Adipocyte (in vitro differentiated cells): ENCODE results near the gene NOC2L.
A peak's percentile ranks its signal among the peaks of the same experiment; 100 is the strongest.
"Not testable (repeated sequence)": the region's sequence is repeated elsewhere in the genome, so short reads cannot be mapped to it uniquely, and the experiment has no call there.

Experiments
- DNase-seq: peaks from one replicate; pipeline ENCODE4 v3.0.0-alpha.2; 2015; ENCODE audit warnings: low read depth
- H3K27me3 ChIP-seq: replicated peaks from 2 replicates; pipeline ENCODE4 v1.7.0; 2013; ENCODE audit warnings: mild to moderate bottlenecking, low read length, moderate library complexity; ENCODE audit not compliant: control insufficient read depth, insufficient read depth
- H3K36me3 ChIP-seq: 2 replicates; pipeline ENCODE4 v1.7.0; 2013; ENCODE audit warnings: low read length, mild to moderate bottlenecking, moderate library complexity; ENCODE audit not compliant: control insufficient read depth, insufficient read depth, severe bottlenecking
- H3K4me1 ChIP-seq: 2 replicates; pipeline ENCODE4 v1.7.0; 2013; ENCODE audit warnings: mild to moderate bottlenecking, low read length, moderate library complexity; ENCODE audit not compliant: control insufficient read depth, insufficient read depth
- H3K4me3 ChIP-seq: 2 replicates; pipeline ENCODE4 v1.7.0; 2013; ENCODE audit warnings: mild to moderate bottlenecking, low read length, moderate library complexity
- H3K9ac ChIP-seq: 2 replicates; pipeline ENCODE4 v1.7.0; 2013; ENCODE audit warnings: mild to moderate bottlenecking, low read length, moderate library complexity
- H3K9me3 ChIP-seq: 2 replicates; pipeline ENCODE4 v1.7.0; 2013; ENCODE audit warnings: mild to moderate bottlenecking, low read length, moderate library complexity; ENCODE audit not compliant: control insufficient read depth

The NOC2L gene

DNA sequence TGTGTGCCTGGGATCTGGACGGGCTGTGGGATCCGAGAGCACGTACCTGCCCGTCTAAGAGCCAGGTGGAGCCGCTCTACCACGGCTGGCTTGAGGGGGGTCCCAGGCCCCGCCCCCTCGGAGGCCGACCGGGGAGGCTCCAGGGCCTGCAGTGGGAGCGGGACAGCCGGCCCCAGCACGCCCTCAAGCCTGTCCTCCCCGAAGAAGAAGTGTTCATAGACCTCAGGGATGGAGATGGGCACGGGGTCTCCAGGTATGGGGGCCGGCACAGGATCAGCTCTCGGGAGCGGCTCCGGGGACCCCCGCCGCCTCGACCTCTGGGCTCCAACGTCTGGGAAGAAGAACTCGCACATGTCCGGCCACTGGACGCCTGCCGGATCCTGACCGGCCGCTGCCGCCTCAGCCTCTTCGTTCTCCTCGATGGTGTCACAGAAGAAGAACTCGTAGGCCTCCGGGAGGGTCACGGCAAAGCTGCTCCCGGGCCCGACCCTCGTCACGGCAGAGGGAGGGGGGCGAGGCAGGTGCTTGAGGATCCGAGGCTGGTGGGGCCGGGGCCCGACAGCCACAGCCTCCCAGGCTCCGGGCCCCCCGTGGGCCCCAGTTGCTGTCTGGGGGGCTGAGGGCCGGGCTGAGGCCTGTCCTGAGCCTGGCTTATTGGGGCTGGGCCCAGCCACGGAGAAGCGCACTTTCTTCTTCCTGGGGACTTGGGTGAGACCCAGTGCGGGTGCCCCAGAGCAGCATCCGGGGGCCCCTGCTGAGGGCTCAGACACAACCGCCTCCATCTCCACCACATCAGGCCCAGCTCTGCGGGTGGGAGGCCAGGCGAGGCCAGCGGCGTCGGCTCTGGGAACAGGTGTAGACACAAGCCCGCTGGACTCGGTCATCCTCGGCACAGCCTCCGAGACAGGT is 20.0 kb upstream of the NOC2L start:
- no peak for DNase-seq
- Histone ChIP-seq H3K9me3 (no peaks in the 10 kb centered on the region), H3K4me3 (no peak overlapping the region), H3K27me3 (peaks cover 56% of the 10 kb centered on the region), H3K9ac (no peak overlapping the region), H3K36me3 (no peaks in the 10 kb centered on the region), H3K4me1 (no peaks in the 10 kb centered on the region)

DNA sequence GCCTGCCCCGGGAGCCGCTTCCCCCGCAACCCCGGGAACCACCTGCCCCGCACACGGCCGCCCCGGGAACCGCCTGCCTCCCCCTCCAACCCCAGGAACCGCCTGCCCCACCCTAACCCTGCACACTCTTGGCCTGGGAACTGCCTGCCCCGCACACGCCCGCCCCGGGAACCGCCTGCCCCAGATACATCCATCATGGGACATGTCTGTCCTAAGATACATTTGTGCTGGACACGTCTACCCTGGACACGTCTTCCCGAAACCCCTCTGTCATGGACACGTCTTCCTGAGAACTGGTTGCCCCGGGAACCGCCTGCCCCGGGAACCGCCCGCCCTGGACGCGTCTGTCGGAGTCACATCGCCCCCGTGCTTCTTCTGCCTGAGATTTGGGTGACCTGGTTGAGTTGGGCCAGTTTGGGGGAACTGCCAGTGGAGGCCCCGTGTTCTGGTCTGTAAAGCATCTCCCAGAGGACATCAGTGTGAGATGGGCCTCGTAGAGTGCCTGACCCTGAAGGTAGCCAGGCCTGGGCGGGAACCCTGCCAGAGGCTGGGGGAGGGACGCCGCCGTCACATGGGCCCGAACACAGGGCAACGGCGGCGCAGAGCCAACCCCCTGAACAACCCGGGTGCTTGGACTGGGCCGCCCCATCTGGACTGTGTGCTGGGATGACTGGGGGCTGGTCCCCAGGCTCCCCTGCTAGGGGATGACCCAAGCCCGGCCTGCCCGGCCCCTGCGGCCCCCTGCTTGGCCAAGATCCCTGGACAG is 19.2 kb upstream of the NOC2L start:
- DNase-seq, result no peak
- H3K9ac ChIP-seq, result no peak overlapping the region
- no peaks in the 10 kb centered on the region for H3K9me3 ChIP-seq
- no peaks in the 10 kb centered on the region for H3K4me1 ChIP-seq
- peaks cover 55% of the 10 kb centered on the region for H3K27me3 ChIP-seq
- no peaks in the 10 kb centered on the region for H3K36me3 ChIP-seq
- H3K4me3 ChIP-seq, result no peak overlapping the region

DNA sequence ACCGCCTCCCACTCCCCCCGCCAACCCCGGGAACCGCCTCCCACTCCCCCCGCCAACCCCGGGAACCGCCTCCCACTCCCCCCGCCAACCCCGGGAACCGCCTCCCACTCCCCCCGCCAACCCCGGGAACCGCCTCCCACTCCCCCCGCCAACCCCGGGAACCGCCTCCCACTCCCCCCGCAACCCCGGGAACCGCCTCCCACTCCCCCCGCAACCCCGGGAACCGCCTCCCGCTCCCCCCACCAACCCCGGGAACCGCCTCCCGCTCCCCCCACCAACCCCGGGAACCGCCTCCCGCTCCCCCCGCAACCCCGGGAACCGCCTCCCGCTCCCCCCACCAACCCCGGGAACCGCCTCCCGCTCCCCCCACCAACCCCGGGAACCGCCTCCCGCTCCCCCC is 17.7 kb upstream of the NOC2L start:
- H3K27me3 ChIP-seq, result peaks cover 41% of the 10 kb centered on the region
- H3K9ac ChIP-seq, H3K9me3 ChIP-seq, H3K36me3 ChIP-seq, H3K4me1 ChIP-seq, DNase-seq, H3K4me3 ChIP-seq: not testable (repeated sequence)

DNA sequence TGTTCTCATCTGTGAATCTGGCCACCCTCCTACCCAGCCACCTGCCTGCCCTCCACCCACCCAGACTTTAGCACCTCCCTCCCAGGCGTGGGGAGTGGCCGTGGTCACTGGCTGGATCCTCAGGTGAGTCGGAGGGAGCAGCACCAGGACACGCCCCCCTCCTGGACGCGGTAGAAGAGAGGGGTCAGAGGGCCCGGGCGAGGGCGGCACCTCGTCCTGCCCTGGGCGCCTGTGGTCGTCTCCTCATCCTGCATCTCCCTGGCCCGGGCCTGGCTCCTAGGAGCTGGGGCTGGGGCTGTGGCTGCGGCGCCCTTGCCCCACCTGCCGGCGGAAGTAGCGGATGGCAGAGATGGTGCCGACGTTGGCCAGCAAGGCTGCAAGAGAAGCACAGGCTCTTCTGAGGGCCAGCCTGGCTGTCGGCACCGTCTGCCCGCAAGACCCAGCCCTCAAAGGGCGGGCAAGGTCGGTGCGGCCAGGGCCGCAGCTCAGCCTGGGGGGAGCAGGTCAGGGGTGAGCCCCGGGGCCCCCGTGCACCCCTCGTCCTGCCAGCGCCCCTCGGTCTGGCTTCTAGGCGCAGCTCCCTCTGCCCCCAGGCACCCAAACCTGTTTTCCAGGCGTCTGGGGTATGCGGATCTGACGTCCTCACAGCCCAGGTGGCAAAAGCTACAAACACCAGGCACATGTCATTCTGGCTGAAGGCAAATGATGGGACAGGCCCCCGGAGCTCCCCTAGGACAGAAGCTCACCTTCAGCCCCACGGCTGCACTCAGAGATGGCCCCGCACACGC is 17.0 kb upstream of the NOC2L start:
- H3K9me3 ChIP-seq, result no peaks in the 10 kb centered on the region
- H3K4me1 ChIP-seq, result no peaks in the 10 kb centered on the region
- no peak overlapping the region for H3K4me3 ChIP-seq
- H3K27me3 ChIP-seq, result peaks cover 34% of the 10 kb centered on the region
- DNase-seq, result peak; percentile 80
- no peaks in the 10 kb centered on the region for H3K36me3 ChIP-seq
- H3K9ac ChIP-seq, result no peak overlapping the region

DNA sequence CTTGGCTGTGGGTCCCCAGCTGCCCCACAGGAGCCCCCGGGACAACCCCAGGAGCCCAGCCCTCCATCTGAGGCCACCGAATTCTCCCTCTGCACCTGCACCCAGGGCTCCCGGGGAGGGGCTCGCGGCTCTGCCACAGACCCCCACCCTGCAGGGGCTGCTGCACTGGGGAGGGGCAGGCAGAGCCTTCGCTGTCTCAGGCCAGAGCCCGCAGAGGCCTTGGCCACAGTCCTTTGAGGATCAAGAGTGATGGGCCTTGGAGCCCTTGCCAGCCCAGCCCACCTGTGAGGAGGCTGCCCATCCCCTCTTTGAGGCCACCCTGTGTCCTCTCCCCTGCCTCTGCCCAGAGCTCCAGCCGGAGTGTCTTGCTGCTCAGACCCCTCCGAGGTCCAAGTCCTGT is 16.3 kb upstream of the NOC2L start:
- Histone ChIP-seq H3K9me3 (no peaks in the 10 kb centered on the region), H3K4me1 (no peaks in the 10 kb centered on the region), H3K36me3 (no peaks in the 10 kb centered on the region), H3K4me3 (no peak overlapping the region), H3K27me3 (peaks cover 33% of the 10 kb centered on the region), H3K9ac (no peak overlapping the region)
- DNase-seq, result no peak

DNA sequence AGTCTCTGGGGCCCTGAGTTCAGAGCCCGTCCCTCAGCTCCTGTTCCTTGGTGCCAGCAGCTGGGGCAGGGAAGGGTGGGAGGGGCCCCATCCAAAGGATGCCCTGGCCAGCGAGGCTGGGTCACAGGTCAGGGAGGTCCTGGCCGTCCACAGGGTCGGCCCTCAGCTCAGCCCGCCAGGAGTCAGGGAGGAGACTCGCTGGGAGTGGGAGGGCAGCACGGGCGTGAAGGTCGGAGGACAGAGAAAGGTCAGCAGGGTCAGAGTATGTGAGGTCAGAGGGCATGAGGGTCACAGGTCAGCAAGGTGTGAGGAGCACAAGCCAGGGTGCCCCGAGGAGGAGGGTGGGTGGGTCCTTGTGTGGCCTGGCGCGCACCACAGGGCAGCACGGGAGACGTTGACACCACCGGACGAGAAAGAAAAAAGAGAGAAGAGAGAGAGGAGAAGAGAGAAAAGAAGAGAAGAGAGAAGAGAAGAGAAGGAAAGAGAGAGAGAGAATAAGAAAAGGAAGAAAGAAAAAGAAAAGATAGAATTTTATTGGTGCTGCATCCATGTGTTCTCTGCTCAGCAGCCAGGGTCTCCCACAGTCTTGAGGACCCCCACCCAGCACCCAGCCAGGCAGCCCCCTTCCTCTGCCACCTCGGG is 15.8 kb upstream of the NOC2L start:
- no peak for DNase-seq
- no peaks in the 10 kb centered on the region for H3K9me3 ChIP-seq
- H3K27me3 ChIP-seq, result peaks cover 33% of the 10 kb centered on the region
- no peak overlapping the region for H3K9ac ChIP-seq
- no peak overlapping the region for H3K4me3 ChIP-seq
- H3K36me3 ChIP-seq, result no peaks in the 10 kb centered on the region
- no peaks in the 10 kb centered on the region for H3K4me1 ChIP-seq

DNA sequence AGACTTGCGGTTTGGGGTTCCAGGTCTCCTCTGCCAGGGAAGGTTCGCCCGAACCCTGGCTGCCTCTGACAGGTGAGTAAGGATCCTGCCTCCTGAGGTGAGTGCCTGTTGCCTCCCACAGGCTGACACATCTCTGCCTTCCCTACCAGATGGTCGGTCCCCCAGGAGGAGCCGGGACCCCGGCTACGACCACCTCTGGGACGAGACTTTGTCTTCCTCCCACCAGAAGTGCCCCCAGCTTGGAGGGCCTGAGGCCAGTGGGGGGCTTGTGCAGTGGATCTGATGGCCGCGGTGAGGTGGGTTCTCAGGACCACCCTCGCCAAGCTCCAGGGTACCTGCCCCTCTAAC is 15.2 kb upstream of the NOC2L start:
- Histone ChIP-seq H3K4me1 (no peaks in the 10 kb centered on the region), H3K36me3 (no peaks in the 10 kb centered on the region), H3K9me3 (no peaks in the 10 kb centered on the region), H3K4me3 (no peak overlapping the region), H3K27me3 (peaks cover 30% of the 10 kb centered on the region), H3K9ac (no peak overlapping the region)
- no peak for DNase-seq

DNA sequence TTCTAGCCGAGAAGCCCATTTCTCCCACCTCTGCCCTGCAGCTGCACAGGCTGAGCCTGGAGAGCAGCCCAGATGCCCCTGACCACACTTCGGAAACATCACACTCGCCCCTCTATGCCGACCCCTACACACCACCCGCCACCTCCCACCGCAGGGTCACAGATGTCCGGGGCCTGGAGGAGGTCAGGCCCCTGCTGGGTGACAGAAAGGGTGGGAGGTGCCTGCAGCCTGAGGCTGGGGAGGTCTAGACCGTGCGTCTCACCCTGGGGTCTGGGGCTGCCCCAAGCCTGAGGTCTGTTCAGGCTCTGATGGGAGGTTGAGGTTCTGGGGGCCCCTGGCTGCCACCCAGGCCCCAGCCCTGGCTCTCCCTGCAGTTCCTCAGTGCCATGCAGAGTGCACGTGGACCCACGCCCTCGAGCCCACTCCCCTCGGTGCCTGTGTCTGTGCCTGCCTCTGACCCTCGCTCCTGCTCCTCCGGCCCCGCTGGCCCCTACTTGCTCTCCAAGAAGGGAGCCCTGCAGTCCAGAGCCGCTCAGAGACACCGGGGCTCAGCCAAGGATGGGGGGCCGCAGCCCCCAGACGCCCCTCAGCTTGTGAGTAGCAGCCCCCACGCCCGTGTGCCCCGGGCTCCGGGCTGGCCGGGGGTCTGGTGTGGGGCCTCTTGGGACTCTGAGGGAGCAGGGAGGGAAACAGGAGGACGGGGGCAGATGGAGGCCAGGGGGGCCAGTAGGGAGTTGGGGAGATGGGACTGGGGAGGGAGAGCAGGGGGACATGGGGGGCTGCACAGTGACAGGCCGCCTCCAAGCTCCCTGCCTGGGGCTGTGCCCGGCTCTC is 14.6 kb upstream of the NOC2L start:
- Histone ChIP-seq H3K9me3 (no peaks in the 10 kb centered on the region), H3K4me3 (no peak overlapping the region), H3K36me3 (no peaks in the 10 kb centered on the region), H3K4me1 (no peaks in the 10 kb centered on the region), H3K9ac (no peak overlapping the region), H3K27me3 (peaks cover 31% of the 10 kb centered on the region)
- no peak for DNase-seq

DNA sequence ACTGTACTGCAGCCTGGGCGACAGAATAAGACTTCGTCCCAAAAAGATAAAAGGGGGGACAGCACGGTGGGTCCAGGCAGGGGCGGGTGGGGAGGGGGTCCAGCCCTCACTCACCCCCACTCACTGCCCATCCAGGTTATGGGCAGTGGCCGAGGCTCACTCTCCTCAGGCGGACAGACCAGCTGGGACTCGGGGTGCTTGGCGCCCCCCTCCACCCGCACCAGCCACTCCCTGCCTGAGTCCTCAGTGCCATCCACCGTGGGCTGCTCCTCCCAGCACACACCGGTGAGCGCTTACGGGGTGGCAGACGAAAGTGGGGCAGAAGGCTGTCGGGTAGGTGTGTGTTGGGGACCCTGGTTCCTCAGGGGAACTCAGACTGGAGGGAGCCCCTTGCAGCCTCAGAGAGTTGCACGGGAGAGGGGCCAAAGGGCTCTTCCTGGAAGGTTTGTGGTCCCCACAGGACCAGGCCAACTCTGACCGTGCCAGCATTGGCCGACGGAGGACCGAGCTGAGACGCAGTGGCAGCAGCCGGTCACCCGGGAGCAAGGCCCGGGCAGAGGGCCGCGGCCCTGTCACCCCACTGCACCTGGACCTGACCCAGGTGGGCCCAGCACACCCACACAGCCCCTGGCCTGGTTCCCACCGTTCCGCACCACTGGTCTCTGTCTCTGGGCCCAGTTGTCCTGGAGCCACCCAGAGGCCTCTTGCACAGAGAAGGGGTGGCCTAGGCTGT is 13.8 kb upstream of the NOC2L start:
- Histone ChIP-seq H3K36me3 (no peaks in the 10 kb centered on the region), H3K4me3 (no peak overlapping the region), H3K27me3 (peaks cover 39% of the 10 kb centered on the region), H3K9me3 (no peaks in the 10 kb centered on the region), H3K9ac (no peak overlapping the region), H3K4me1 (no peaks in the 10 kb centered on the region)
- DNase-seq, result no peak
